ENCODE measurements around the gene ANO4.
"Not testable (repeated sequence)": the region's sequence is repeated elsewhere in the genome, so short reads cannot be mapped to it uniquely, and the experiment has no call there.

Gene ANO4

GRCh38 chr12:101110866-101111265 lies 316.3 kb downstream of the ANO4 start:
- DNase-seq = no peak

DNA sequence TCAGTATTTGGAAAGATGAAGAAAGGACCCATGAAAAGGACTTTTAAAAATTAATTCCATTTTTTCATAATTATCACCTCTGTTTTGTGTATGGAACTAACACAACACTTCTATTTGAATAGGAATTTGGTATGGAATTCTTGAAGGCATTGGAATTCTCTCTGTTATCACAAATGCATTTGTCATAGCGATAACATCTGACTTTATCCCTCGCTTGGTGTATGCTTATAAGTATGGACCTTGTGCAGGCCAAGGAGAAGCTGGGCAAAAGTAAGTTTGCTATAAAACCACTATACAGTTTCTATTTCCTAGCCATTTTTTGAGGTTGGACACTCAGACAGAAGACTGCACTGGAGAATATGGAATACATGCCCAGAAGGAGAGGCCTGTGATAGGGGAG lies 316.9 kb downstream of the ANO4 start:
- no peak for DNase-seq

DNA sequence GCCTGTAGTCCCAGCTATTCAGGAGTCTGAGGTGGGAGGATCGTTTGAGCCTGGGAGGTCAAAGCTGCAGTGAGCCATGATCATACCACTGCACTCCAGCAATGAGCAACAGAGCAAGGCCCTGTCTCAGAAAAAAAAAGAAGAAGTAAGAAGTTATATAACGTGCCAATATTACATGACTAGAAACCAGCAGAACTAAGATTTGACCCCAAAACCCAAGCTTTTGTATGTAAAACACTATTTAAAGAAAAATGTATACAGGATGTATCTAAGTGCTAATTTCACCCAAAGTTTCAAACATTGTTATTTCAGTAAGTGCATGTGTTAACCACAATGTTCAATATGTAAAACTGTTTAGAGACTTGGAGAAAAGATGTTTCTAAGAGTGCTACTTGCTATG lies 320.8 kb downstream of the ANO4 start:
- no peak for DNase-seq

DNA sequence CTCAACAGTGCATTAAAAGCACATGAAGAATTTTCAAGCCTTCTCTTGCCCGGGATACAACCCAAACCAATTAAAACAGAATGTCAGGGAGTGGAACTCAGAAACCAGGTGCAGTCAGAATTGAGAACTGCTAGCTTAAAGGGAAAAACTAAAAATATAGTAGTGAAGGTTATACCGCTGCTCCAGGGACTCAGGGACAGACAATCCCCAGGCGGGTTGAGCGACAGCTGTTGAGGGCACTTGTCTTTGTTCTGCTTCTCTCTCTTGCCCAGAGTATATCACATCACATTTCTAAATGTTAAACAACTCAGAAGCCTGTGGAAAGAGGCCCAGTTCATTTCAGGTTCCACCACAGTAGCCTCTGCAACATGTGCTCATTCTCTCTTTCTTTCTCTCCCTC lies 322.3 kb downstream of the ANO4 start:
- DNase-seq = no peak

- DNase-seq = no peak
These were observed 323.3 kb downstream of the ANO4 start for GRCh38 chr12:101117842-101118241.

DNA sequence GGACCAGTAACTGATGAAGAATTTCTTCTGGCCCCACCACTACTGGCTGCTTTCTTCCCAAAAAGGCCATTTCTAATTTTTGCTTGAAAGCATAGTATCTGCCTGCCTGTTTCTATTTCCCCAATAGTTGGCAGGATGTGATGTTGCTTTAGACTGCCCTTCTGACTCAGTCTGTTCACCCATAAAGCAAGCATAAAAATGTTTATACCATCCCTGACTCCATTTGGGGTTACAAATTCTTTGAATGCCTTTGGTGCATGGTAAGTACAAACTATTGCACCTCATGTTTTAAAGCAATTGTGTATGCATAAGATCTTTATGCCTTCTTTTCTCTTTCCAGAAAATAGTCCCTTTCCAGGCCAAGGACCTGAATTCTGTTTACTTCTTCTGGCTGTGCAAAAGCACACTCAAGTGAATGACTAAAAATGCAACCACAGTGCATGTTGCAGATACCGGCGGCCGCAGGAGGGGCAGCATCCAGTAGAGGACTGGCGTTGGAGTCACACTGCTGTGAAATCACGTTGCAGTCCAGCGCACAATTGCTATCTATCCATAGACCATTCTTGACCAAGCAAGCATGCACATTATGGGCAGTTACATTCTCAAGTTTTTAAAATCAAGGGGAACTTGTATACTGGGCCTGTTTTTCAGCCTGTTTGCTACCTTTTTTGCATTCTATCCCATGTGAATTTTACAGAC lies 333.1 kb downstream of the ANO4 start:
- DNase-seq = no peak

GRCh38 chr12:101145777-101146431 lies 351.3 kb downstream of the ANO4 start:
- DNase-seq = not testable (repeated sequence)

GRCh38 chr12:101165319-101165718 lies 370.7 kb downstream of the ANO4 start:
- DNase-seq = no peak

DNA sequence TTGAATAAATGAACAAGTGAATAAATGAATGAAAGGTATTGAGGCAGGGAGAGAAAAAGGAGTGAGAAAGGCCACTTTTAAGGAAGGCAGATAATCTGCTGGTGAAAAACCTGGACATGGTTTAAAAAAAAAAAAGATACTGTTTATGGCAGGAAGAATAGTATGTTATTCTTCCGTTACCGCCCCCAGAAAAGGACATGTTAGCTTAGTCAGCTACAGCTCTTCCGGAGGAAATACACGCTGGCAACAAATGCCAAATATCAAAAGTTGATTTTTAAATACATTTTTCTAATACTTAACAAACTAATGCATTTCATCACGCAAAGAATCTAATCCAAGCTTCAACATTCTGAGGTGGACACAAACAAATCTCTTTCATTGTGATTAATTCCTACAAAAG lies 372.3 kb downstream of the ANO4 start:
- no peak for DNase-seq

DNA sequence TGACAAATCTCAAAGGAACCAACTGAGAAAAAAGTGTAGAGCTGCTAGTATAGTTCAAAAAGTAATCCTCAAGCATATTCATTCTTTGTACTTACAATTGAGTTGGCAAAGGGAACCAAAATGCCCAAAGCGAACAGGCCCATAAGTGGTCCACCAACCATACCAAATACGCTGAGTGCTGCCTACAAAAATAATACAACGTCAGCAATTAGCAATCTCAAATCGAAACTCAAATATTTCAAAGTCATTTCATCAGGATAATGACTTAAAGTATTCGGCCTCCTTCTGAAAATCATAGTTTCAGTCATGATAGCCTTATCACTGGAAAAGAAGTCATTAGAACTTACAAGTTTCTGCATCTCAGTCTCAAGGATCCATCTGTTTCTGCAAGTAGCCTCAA lies 373.4 kb downstream of the ANO4 start:
- no peak for DNase-seq

DNA sequence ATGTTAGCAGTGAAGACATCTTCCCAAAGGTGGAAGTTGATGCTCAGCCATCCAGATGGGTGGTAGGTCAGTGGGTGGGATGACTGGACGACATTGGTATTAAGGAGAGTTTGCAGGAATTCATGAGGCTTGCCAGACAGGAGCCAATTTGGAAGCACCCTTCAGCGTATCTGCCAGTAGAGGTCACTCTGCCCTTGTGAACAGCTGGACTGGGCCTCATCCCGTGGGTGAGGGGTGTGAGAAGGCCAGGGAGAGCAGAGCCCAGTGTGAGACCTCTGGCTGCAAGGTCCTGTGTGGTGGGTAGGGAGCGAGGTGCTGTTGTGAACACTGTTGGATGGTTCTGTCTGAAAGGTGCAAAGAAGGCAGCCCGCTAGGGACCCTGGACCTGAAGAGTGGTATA lies 377.7 kb downstream of the ANO4 start:
- DNase-seq = no peak

DNA sequence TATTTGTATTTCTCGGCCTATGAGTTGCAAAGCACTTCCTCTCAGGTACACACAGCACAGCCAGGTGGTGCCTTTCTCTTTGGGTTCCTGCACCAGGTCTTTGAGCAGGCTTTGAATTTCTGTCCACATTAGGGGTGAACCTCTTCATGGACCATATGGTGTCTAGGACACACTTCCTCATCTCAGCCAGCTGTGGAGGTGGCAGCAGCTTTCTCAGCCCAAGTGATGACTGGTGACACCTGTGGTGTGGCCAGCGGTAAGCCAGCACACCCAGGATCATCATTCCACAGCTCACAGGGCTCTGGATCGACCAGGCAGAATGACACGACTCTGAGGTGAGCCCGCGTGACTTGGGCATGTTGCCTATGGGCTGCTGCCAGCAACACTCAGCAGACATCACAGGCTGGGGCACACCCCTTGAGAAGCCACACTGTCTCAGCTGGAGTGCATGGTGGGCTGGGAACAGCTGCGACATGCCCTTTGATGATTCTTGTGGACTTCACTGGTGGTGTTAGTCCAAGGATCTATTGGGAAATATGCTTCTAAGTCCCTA lies 378.7 kb downstream of the ANO4 start:
- DNase-seq = no peak

DNA sequence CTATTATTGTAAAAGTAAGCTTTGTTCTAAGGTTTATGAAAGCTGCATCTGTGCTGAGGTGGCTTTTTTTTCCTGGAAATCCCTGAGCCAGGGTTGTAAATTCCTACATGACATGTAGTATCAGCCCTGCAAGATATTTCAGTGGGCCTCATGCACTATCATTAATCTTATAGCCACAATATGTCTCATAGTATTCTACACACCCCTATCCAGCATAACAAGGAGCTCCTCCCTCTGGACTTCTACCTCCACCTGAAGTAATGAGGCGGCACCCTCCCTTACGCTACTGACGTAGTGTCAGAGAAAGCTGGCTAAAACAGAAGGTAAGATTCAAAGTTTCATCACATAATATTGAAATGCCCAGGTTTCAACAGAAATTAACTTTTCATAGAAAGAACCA lies 380.0 kb downstream of the ANO4 start:
- no peak for DNase-seq

All from activated T-cell treated with anti-CD3 and anti-CD28 coated beads, Interleukin-2, amount 50 U/mL, for 1 hour (primary cell).